B cell (primary cell): ENCODE measurements around the gene ERLIN1. TPM values are rescaled to one million over a fixed set of nuclear protein-coding genes. Genes with fewer than 3 reads are reported as not detected.

ENCODE experiments used
- ATAC-seq: fragments of 200-7000 bp; cut with Tn5 transposase; one replicate; pipeline ENCODE4 v1.10.0; 2021; ENCODE audit warnings: low read depth, mild to moderate bottlenecking, moderate number of reproducible peaks, moderate library complexity
- CTCF ChIA-PET: fragments of 350-600 bp; sonication (Branson Sonifier 250); formaldehyde crosslinking; loops from one replicate; lab custom pipeline; 2021; ENCODE audit warnings: antibody characterized with exemption, inconsistent platforms; lab: Charles Lee
- POLR2A ChIA-PET: fragments of 350-600 bp; sonication (Branson Sonifier 250); formaldehyde crosslinking; loops from one replicate; lab custom pipeline; 2021; ENCODE audit warnings: antibody characterized with exemption; lab: Charles Lee
- DNase-seq: peaks from one replicate; pipeline ENCODE4 v3.0.0; 2013
- H2AFZ ChIP-seq: 2 replicates; pipeline ENCODE4 v1.6.1; 2012; ENCODE audit warnings: mild to moderate bottlenecking, low read depth, low read length; ENCODE audit not compliant: insufficient read depth, poor library complexity, severe bottlenecking
- H3K27ac ChIP-seq, 2 donors: 1 replicate in 1 of 2; 2 replicates in 1 of 2; pipeline ENCODE4 v1.5.1; 2012 to 2013; ENCODE audit warnings: low read length in 2 of 2, mild to moderate bottlenecking in 2 of 2, moderate library complexity in 1 of 2
- H3K27me3 ChIP-seq, 4 experiments: fragments of 200-600 bp in 1 of 4; sonication (generic) in 1 of 4; replicated peaks in 1 of 4; 1 replicate in 2 of 4; 2 replicates in 2 of 4; pipeline versions ENCODE4 v1.6.1 to v1.7.0; 2013 to 2016; ENCODE audit warnings: low read length in 3 of 4, mild to moderate bottlenecking in 2 of 4, mixed read lengths in 1 of 4, moderate library complexity in 1 of 4; ENCODE audit not compliant: insufficient read depth in 4 of 4, control insufficient read depth in 3 of 4; ENCODE audit errors: control extremely low read depth in 1 of 4
- H3K36me3 ChIP-seq, 2 experiments: replicated peaks in 1 of 2; 1 replicate in 1 of 2; 2 replicates in 1 of 2; pipeline versions ENCODE4 v1.6.1 to v1.7.1; 2013; ENCODE audit warnings: low read length in 1 of 2; ENCODE audit not compliant: insufficient read depth in 2 of 2, control insufficient read depth in 1 of 2; ENCODE audit errors: control extremely low read depth in 1 of 2, extremely low read depth in 1 of 2
- H3K4me1 ChIP-seq, 2 donors: fragments of 200-600 bp in 1 of 2; sonication (generic) in 1 of 2; 1 replicate in 1 of 2; 2 replicates in 1 of 2; pipeline versions ENCODE4 v1.5.1 to v1.6.1; 2013 to 2017; ENCODE audit warnings: low read length in 2 of 2; ENCODE audit not compliant: control insufficient read depth in 2 of 2, insufficient read depth in 2 of 2
- H3K4me2 ChIP-seq: replicated peaks from 2 replicates; pipeline ENCODE3; 2012; ENCODE audit warnings: mild to moderate bottlenecking, low read depth, low read length; ENCODE audit not compliant: poor library complexity, severe bottlenecking
- H3K4me3 ChIP-seq, 5 experiments: fragments of 200-600 bp in 1 of 5; sonication (generic) in 1 of 5; 1 replicate in 3 of 5; 2 replicates in 2 of 5; pipeline versions ENCODE4 v1.5.1 to v1.7.0; 2011 to 2016; ENCODE audit warnings: low read length in 4 of 5, mild to moderate bottlenecking in 4 of 5, low read depth in 2 of 5, control low read depth in 1 of 5, moderate library complexity in 1 of 5; ENCODE audit not compliant: insufficient read depth in 1 of 5; ENCODE audit errors: control extremely low read depth in 1 of 5, extremely low read depth in 1 of 5
- H3K79me2 ChIP-seq: fragments of 200-600 bp; sonication (generic); one replicate; pipeline ENCODE4 v1.6.0; 2016; ENCODE audit warnings: low read length; ENCODE audit not compliant: control insufficient read depth, insufficient read depth
- H3K9ac ChIP-seq: fragments of 200-600 bp; sonication (generic); 2 replicates; pipeline ENCODE4 v1.6.1; 2017; ENCODE audit warnings: mild to moderate bottlenecking, low read length, moderate library complexity
- H3K9me3 ChIP-seq, 3 donors: one replicate each; pipeline versions ENCODE4 v1.6.1 to v1.7.1; 2013; ENCODE audit warnings: low read length in 2 of 3; ENCODE audit not compliant: control insufficient read depth in 2 of 3, insufficient read depth in 1 of 3; ENCODE audit errors: control extremely low read depth in 1 of 3
- H4K20me1 ChIP-seq: 2 replicates; pipeline ENCODE4 v1.6.0; 2012; ENCODE audit warnings: mild to moderate bottlenecking, low read length; ENCODE audit not compliant: insufficient read depth, control insufficient read depth, poor library complexity, severe bottlenecking
- H3K27ac Mint-ChIP-seq: one replicate; pipeline ENCODE4 v1.8.0; 2021; ENCODE audit warnings: mixed read lengths
- H3K27me3 Mint-ChIP-seq: one replicate; pipeline ENCODE4 v1.8.0; 2021; ENCODE audit warnings: mixed read lengths
- H3K4me1 Mint-ChIP-seq: one replicate; pipeline ENCODE4 v1.8.0; 2021; ENCODE audit warnings: mixed read lengths
- H3K4me3 Mint-ChIP-seq: one replicate; pipeline ENCODE4 v1.8.0; 2021; ENCODE audit warnings: mixed read lengths
- H3K9me3 Mint-ChIP-seq: one replicate; pipeline ENCODE4 v1.8.0; 2022; ENCODE audit warnings: mixed read lengths; ENCODE audit not compliant: insufficient read depth
- EZH2 ChIP-seq: IDR thresholded peaks from 2 replicates; pipeline ENCODE4 v1.6.1; 2012; ENCODE audit warnings: borderline replicate concordance, low read depth, mild to moderate bottlenecking, moderate library complexity, low read length; ENCODE audit not compliant: insufficient read depth, poor library complexity, severe bottlenecking
- WGBS: methylation state at CpG from one replicate; pipeline ENCODE4 v1.1.5; 2013; ENCODE audit warnings: missing lambda C conversion rate; ENCODE audit not compliant: insufficient coverage; 5-methylcytosine and 5-hydroxymethylcytosine counted together
- intact Hi-C: fragments of 100-400 bp; cut with micrococcal nuclease; formaldehyde crosslinking; loops from one replicate; pipeline ENCODE4 v1.10.0; 2022
- polyA plus RNA-seq: library from polyadenylated mRNA; depleted of rRNA; stranded (reverse); fragments of >200 nt; gene quantifications from 2 replicates; pipeline ENCODE4 v1.2.3, GENCODE V29; 2012
- total RNA-seq, 2 donors: library from RNA; stranded (reverse); fragments of 120-200 nt in 1 of 2; gene quantifications; 1 replicate in 1 of 2; 2 replicates in 1 of 2; pipeline versions ENCODE4 v1.2.3 to v1.2.4, GENCODE V29; 2013 to 2022
- TF ChIP-seq, protein P1 (sequence below): fragments of 200-600 bp; IDR thresholded peaks from one replicate; pipeline ENCODE4 v1.8.0; 2022; ENCODE audit warnings: antibody characterized with exemption, mild to moderate bottlenecking

Gene ERLIN1
- total and polyA plus RNA-seq, 2 donors (not counting 1 experiment from before 2014, with no cell fraction given), result 4.3 to 9.0 TPM

GRCh38 chr10:100135486-100135885, 50.3 kb downstream of the ERLIN1 start:
- no peak for ATAC-seq

DNA sequence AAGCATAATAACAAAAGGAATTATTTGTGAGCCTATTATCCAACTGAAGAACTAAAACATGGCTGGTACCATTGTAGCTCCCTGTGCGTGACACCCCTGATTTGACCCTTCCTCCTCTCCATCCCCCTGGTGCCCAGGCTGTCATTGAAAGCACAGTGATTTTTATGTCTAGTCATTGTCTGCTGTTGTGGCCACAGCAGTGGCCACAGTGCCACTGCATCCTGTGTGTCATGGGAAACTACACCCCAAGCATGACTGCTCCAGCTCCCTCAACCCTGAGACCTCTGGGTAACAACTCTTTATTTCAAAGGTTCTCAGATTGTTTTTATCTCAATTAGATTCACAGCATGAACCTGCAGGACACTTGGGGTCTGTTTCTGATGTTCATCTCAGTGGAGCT, 52.0 kb downstream of the ERLIN1 start:
- Histone ChIP-seq H3K36me3 (no peaks in the 10 kb centered on the region), H3K27ac (no peak overlapping the region), H3K4me3 (no peak overlapping the region), H3K4me2 (no peak overlapping the region), H3K9ac (no peak overlapping the region), H3K4me1 (no peaks in the 10 kb centered on the region), H2AFZ (no peak overlapping the region), H3K79me2 (no peaks in the 10 kb centered on the region), H3K27me3 (peaks cover 0 to 4% (median 0%) of the 10 kb centered on the region in 4 experiments), H4K20me1 (no peaks in the 10 kb centered on the region), H3K9me3 (peaks cover 0 to 12% (median 9%) of the 10 kb centered on the region in 3 donors)
- Mint-ChIP-seq H3K9me3 (peaks cover 3% of the 10 kb centered on the region), H3K27me3 (peaks cover 28% of the 10 kb centered on the region), H3K4me3 (no peak overlapping the region), H3K27ac (no peak overlapping the region), H3K4me1 (no peaks in the 10 kb centered on the region)
- TF ChIP-seq EZH2, result no peak
- TF ChIP-seq, protein P1, sequence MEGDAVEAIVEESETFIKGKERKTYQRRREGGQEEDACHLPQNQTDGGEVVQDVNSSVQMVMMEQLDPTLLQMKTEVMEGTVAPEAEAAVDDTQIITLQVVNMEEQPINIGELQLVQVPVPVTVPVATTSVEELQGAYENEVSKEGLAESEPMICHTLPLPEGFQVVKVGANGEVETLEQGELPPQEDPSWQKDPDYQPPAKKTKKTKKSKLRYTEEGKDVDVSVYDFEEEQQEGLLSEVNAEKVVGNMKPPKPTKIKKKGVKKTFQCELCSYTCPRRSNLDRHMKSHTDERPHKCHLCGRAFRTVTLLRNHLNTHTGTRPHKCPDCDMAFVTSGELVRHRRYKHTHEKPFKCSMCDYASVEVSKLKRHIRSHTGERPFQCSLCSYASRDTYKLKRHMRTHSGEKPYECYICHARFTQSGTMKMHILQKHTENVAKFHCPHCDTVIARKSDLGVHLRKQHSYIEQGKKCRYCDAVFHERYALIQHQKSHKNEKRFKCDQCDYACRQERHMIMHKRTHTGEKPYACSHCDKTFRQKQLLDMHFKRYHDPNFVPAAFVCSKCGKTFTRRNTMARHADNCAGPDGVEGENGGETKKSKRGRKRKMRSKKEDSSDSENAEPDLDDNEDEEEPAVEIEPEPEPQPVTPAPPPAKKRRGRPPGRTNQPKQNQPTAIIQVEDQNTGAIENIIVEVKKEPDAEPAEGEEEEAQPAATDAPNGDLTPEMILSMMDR, result no peak
- ChIA-PET POLR2A (no interaction called here), CTCF (no interaction called here)
- no peak for DNase-seq
- intact Hi-C loops, result no loop called here
- WGBS, result no CpG with 5 or more reads among the region's 1 CpG
- no peak for ATAC-seq

More at GRCh38 chr10:100135486-100135885, 50.3 kb downstream of the ERLIN1 start:
- Histone ChIP-seq H3K9ac (no peak overlapping the region), H3K4me1 (no peaks in the 10 kb centered on the region), H3K4me2 (no peak overlapping the region), H3K27me3 (peaks cover 0 to 4% (median 0%) of the 10 kb centered on the region in 4 experiments), H3K4me3 (no peak overlapping the region), H2AFZ (no peak overlapping the region), H3K9me3 (peaks cover 0 to 12% (median 9%) of the 10 kb centered on the region in 3 donors), H3K79me2 (no peaks in the 10 kb centered on the region), H4K20me1 (no peaks in the 10 kb centered on the region), H3K27ac (no peak overlapping the region), H3K36me3 (no peaks in the 10 kb centered on the region)
- ChIA-PET CTCF (no interaction called here), POLR2A (no interaction called here)
- TF ChIP-seq, protein P1, result no peak
- no peak for TF ChIP-seq EZH2
- intact Hi-C loops, result no loop called here
- peaks cover 3% of the 10 kb centered on the region for H3K9me3 Mint-ChIP-seq
- DNase-seq, result no peak
- H3K4me3 Mint-ChIP-seq, result no peak overlapping the region
- peaks cover 22% of the 10 kb centered on the region for H3K27me3 Mint-ChIP-seq
- no peaks in the 10 kb centered on the region for H3K4me1 Mint-ChIP-seq
- no peak overlapping the region for H3K27ac Mint-ChIP-seq
